ENCODE data around the gene FDX1.
"Not testable (repeated sequence)": the region's sequence is repeated elsewhere in the genome, so short reads cannot be mapped to it uniquely, and the experiment has no call there.

FDX1 gene

DNA sequence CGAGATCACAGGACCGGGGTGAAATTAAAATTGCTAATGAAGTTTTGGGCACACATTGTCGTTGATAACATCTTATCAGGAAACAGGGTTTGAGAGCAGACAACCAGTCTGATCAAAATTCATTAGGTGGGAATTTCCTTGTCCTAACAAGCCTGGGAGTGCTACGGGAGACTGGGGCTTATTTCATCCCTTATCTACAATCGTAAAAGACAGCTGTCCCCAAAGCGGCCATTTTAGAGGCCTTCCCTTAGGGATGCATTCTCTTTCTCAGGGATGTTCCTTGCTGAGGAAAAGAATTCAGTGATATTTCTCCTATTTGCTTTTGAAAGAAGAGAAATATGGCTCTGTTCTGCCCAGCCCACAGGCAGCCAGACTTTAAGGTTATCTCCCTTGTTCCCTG, 8.1 kb upstream of the FDX1 start:
- H3K27me3 ChIP-seq (ENCODE audit: control insufficient read depth, insufficient read depth, low read length) = not testable (repeated sequence)

DNA sequence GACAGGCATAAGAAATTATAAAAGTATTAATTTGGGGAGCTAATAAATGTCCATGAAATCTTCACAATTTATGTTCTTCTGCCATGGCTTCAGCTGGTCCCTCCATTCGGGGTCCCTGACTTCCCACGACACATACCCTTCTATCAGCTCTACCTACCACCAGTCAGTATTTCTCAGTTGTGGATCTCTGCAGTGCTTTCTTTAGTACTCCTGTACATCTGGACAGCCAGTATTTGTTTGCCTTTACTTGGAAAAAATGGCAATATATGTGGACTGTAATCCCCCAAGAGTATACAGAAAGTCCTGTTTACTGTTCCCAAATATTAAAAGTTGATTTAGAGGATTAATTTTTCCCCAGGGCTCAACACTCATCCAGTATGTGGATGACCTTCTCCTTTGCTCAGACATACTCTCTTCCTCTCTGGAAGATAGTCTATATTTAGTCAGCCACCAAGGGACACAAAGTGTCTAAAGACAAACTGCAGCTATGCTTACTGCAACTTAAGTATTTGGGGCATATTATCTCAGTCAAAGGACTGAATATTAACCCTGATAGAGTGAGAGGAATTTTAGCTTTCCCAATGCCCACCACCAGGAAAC, 7.3 kb upstream of the FDX1 start:
- no peaks in the 10 kb centered on the region for H3K36me3 ChIP-seq (ENCODE audit: control insufficient read depth, insufficient read depth, low read length)
- H3K9me3 ChIP-seq (ENCODE audit: control insufficient read depth, low read length) = no peaks in the 10 kb centered on the region
- no peak overlapping the region for H3K4me3 ChIP-seq (ENCODE audit: low read length)
- no peak overlapping the region for H3K9ac ChIP-seq (ENCODE audit: low read length)
- H3K27me3 ChIP-seq (ENCODE audit: control insufficient read depth, insufficient read depth, low read length) = no peaks in the 10 kb centered on the region
- H3K4me1 ChIP-seq (ENCODE audit: control insufficient read depth, insufficient read depth, low read length) = no peaks in the 10 kb centered on the region

More for the DNA sequence above, 8.1 kb upstream of the FDX1 start:
- H3K4me3 ChIP-seq (ENCODE audit: low read length); H3K36me3 ChIP-seq (ENCODE audit: control insufficient read depth, insufficient read depth, low read length); H3K9me3 ChIP-seq (ENCODE audit: control insufficient read depth, low read length); H3K4me1 ChIP-seq (ENCODE audit: control insufficient read depth, insufficient read depth, low read length); H3K9ac ChIP-seq (ENCODE audit: low read length): not testable (repeated sequence)

DNA sequence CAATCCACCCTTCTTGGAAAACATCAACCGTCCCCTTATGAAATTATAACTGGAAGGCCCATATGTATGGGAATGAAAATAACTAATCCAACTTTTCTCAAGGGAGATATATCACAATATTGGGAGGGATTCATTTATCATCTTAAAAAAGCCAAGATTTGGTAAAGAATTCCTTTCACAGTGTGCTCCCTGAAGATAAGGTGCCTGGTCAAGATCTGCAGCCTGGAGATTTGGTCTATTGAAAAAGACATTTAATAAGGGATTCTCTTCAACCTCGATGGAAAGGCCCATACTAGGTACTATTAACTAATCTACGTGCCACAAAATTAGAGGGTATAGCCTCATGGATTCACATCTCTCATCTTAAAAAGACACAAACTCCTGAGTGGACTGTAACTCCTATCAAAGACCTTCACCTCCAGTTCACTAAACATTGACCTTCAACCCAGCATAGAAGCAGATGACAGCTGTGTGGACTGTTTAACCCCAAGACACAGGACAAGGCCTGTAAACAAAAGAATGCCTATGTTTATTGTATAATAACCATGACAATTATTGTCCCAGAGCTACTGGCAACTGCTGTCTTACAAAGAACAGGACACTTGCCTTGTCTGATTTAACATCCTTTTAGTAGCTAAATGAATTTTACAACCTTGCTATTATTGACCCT, 4.8 kb upstream of the FDX1 start:
- no peak overlapping the region for H3K4me3 ChIP-seq (ENCODE audit: low read length)
- no peaks in the 10 kb centered on the region for H3K27me3 ChIP-seq (ENCODE audit: control insufficient read depth, insufficient read depth, low read length)
- no peaks in the 10 kb centered on the region for H3K36me3 ChIP-seq (ENCODE audit: control insufficient read depth, insufficient read depth, low read length)
- H3K9ac ChIP-seq (ENCODE audit: low read length) = no peak overlapping the region
- H3K4me1 ChIP-seq (ENCODE audit: control insufficient read depth, insufficient read depth, low read length) = no peaks in the 10 kb centered on the region
- H3K9me3 ChIP-seq (ENCODE audit: control insufficient read depth, low read length) = no peaks in the 10 kb centered on the region

DNA sequence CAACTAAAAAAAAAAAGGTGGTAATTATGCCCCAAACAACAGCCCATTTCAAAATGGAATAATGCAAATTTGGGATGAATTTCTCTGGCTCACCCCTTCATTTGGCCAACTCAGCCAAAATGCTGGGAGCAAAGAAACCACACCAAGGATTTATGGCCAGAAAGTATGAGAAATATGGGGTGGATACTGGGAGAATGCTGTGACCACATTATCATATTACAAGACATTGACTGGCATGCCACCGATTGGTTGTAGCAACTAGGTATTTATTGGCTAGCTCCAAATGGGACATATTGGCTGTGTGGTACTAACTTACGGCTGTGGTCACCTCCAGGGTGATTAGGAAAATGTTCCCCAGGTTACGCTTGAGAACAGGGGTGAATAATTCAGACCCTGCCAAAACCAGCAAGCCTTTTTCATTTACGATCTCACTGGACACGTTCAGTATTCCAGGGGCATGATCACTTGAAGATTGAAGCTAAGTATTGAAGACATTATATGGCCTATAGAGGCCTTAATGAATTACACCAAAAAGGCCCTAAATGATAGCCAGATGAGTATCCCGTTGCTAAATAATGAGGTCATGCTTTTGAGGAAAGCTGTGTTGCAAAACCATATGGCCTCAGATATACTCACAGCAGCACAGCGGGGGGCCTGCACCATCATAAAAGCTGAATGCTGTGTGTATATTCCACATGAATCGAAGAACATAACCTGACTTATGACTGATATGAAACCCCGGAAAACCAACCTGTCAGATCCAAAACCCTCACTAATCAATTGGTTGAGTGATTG, 3.8 kb upstream of the FDX1 start:
- H3K9me3 ChIP-seq (ENCODE audit: control insufficient read depth, low read length) = no peaks in the 10 kb centered on the region
- no peaks in the 10 kb centered on the region for H3K27me3 ChIP-seq (ENCODE audit: control insufficient read depth, insufficient read depth, low read length)
- H3K9ac ChIP-seq (ENCODE audit: low read length) = no peak overlapping the region
- peaks cover 5% of the 10 kb centered on the region for H3K4me1 ChIP-seq (ENCODE audit: control insufficient read depth, insufficient read depth, low read length)
- no peaks in the 10 kb centered on the region for H3K36me3 ChIP-seq (ENCODE audit: control insufficient read depth, insufficient read depth, low read length)
- no peak overlapping the region for H3K4me3 ChIP-seq (ENCODE audit: low read length)

DNA sequence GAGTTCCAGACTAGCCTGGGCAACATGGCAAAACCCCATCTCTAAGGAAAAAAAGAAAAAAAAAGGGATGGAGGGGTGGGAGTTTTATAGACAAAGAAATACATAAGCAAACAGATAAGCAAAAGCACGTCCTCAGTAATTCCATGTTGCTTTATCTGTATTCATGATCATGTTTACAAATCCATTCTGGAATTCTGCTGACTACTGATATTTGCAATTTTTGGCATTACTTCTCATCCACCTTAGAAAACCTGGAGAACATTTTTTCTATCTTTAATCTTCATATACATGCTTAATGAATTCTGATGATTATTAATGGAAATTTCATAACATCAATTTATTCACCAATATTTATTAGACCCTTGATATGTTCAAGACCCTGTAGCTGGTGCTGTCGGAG, 1.7 kb upstream of the FDX1 start:
- Histone ChIP-seq H3K4me1 (ENCODE audit: control insufficient read depth, insufficient read depth, low read length) (peaks cover 20% of the 10 kb centered on the region), H3K36me3 (ENCODE audit: control insufficient read depth, insufficient read depth, low read length) (no peaks in the 10 kb centered on the region), H3K4me3 (ENCODE audit: low read length) (no peak overlapping the region), H3K27me3 (ENCODE audit: control insufficient read depth, insufficient read depth, low read length) (no peaks in the 10 kb centered on the region), H3K9ac (ENCODE audit: low read length) (no peak overlapping the region), H3K9me3 (ENCODE audit: control insufficient read depth, low read length) (no peaks in the 10 kb centered on the region)

DNA sequence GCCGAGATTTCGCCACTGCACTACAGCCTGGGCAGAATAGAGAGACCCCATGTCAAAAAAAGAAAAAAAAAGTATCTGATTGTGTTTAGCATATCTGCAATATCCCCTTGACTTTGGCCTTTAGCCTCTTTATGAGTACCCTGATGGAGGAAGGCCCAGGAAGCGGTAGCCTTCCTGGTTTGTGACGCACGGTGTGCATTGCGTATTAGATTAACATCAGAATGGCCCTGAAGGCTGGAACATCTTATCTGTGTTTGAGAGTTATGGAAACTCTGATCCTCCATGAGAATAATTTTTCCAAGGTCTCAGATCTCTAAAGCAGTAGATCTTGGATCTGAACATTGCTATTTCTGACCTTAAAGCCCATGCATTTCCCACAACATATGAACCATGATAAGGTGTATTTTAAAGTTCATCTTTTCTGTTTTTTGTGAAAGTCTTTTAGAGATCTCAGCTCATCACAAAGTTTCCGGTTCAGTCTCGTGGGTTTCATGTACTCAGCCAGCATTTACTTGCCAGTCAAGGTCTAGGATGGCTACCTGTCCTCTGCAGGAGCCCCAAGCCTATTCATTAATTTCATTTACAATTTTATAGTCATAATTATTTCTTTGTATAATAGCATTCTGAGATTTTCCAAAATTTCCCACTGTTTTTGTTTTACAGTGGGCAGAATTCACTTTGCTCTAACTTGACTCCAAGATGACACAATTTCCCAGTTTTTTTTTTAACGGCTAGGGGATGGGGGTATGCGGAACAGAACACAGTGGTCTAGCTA, 605 bp upstream of the FDX1 start:
- no peaks in the 10 kb centered on the region for H3K9me3 ChIP-seq (ENCODE audit: control insufficient read depth, low read length)
- no peak overlapping the region for H3K4me3 ChIP-seq (ENCODE audit: low read length)
- H3K27me3 ChIP-seq (ENCODE audit: control insufficient read depth, insufficient read depth, low read length) = no peaks in the 10 kb centered on the region
- peak overlapping the region; percentile 93 for H3K9ac ChIP-seq (ENCODE audit: low read length)
- peaks cover 27% of the 10 kb centered on the region for H3K4me1 ChIP-seq (ENCODE audit: control insufficient read depth, insufficient read depth, low read length)
- H3K36me3 ChIP-seq (ENCODE audit: control insufficient read depth, insufficient read depth, low read length) = no peaks in the 10 kb centered on the region

DNA sequence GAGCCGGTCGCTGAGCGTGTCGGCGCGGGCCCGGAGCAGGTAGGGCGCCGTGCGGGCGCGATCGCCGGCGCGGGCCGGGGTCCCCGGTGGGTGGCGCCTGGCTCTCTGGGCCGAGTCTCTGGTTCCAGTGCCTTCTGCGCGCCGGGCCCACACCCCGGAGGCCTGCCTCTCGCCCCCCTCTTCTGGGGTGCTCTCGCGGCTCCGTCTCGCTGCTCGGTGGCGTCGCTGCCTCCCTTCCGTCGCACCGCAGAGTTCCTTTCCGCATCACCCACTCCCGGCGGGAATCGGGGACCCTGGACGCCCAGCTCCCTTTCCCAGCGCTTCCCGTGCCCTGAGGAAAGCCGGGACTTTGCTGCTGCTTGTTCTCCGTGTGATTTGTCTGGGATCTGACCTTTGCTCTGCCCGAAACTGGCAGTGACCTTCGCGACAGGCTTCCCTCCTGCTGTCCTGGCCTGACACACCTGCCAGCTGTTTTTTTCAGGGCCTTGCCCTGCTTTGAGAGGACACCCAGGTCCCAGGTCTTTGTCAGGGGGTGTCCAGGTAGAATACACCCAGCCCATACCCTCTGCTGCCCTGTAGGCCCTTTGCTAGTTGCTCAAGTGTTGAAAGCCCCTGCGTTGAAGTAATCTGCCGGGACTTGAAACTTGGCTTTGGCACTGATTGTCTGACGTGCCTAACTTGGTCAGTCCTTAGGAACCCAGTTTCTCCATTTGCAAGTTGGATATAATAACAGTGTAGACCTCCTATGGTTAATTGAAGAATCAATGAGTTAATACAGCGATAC, 711 bp downstream of the FDX1 start:
- no peaks in the 10 kb centered on the region for H3K27me3 ChIP-seq (ENCODE audit: control insufficient read depth, insufficient read depth, low read length)
- peak overlapping the region; percentile 95 for H3K4me3 ChIP-seq (ENCODE audit: low read length)
- peak overlapping the region; percentile 93 for H3K9ac ChIP-seq (ENCODE audit: low read length)
- H3K9me3 ChIP-seq (ENCODE audit: control insufficient read depth, low read length) = no peaks in the 10 kb centered on the region
- peaks cover 27% of the 10 kb centered on the region for H3K4me1 ChIP-seq (ENCODE audit: control insufficient read depth, insufficient read depth, low read length)
- H3K36me3 ChIP-seq (ENCODE audit: control insufficient read depth, insufficient read depth, low read length) = no peaks in the 10 kb centered on the region

DNA sequence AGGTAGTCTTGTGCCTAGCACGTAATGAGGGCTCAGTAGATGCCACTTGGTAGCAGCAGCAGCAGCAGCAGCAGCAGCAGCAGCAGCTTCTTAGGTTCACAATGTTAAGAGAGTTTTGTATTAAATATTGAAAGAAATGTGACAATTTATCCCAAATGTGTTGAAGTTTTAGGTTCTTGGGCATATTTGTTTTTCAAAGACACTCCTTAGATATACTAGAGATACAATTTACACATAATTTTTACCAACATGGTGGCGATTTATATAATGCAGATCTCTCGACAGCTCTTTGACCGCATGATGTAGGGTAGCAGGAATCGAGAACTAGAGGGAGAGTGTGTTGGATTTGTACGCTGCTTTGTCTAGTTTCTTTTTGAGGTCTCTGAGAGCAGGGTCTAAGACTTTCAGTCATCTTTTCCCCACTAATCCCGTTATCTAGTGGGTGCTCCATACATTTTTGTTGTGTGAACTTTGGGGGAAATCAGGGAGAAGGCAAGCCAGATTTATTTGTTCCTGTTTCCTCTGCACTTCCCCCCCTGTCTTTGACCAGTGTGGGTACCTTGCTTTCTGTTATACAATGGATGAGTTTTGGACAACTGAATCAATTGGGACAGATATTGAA, 1.4 kb downstream of the FDX1 start:
- peak overlapping the region; percentile 93 for H3K9ac ChIP-seq (ENCODE audit: low read length)
- peak overlapping the region; percentile 95 for H3K4me3 ChIP-seq (ENCODE audit: low read length)
- no peaks in the 10 kb centered on the region for H3K9me3 ChIP-seq (ENCODE audit: control insufficient read depth, low read length)
- H3K27me3 ChIP-seq (ENCODE audit: control insufficient read depth, insufficient read depth, low read length) = no peaks in the 10 kb centered on the region
- H3K4me1 ChIP-seq (ENCODE audit: control insufficient read depth, insufficient read depth, low read length) = peaks cover 27% of the 10 kb centered on the region
- no peaks in the 10 kb centered on the region for H3K36me3 ChIP-seq (ENCODE audit: control insufficient read depth, insufficient read depth, low read length)

DNA sequence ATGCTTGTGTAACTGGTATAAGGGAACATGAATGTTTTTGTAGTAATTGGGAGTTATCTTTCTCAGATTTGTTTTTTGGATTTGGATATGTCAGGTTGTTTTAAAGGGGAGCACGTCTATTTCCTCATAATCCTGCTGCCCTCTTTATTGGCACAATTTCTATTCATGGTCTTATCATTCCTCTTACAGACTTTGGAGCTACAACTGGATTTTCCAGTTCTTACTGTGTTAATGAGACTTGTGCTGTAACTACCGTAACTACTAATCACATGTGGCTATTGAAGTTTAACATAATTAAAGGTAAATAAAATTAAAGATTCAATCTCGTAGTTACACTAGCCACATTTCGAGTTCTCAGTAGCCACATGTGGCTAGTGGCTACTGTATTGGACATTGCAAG, 1.9 kb downstream of the FDX1 start:
- H3K9ac ChIP-seq (ENCODE audit: low read length) = peak overlapping the region; percentile 38
- H3K27me3 ChIP-seq (ENCODE audit: control insufficient read depth, insufficient read depth, low read length) = no peaks in the 10 kb centered on the region
- H3K4me1 ChIP-seq (ENCODE audit: control insufficient read depth, insufficient read depth, low read length) = peaks cover 27% of the 10 kb centered on the region
- H3K9me3 ChIP-seq (ENCODE audit: control insufficient read depth, low read length) = no peaks in the 10 kb centered on the region
- peak overlapping the region; percentile 95 for H3K4me3 ChIP-seq (ENCODE audit: low read length)
- H3K36me3 ChIP-seq (ENCODE audit: control insufficient read depth, insufficient read depth, low read length) = no peaks in the 10 kb centered on the region

DNA sequence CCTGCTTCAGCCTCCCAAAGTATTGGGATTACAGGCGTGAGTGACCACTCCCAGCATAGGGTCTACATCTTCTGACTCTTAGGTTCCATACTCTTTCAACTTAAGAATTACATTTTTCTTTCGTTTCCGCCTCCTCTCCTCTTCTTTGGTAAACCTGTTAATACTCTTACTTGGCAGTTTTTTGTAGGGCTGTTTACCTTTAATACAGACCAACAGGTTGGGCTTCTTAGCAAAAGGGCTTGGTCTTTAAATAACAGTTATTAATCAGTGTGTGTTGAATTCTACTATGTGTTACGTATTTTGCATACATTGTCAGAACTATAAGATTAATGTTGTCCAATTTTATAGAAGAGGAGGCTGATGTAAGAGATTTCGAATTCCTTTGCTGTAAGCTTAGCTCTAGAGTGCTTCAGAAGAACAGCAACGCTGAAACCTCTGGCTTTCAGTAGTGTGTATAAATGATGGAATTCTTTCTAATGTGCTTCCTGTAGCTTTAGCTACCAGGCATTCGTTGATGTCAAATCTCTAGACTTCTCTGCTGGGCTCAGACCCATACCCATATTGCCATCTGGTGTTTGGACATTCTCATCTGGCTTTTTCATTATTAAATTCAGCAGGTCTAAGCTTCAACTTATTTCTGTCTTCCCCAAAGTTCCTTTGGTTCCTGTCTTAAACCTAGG, 3.1 kb downstream of the FDX1 start:
- no peaks in the 10 kb centered on the region for H3K36me3 ChIP-seq (ENCODE audit: control insufficient read depth, insufficient read depth, low read length)
- H3K27me3 ChIP-seq (ENCODE audit: control insufficient read depth, insufficient read depth, low read length) = no peaks in the 10 kb centered on the region
- H3K4me1 ChIP-seq (ENCODE audit: control insufficient read depth, insufficient read depth, low read length) = peaks cover 27% of the 10 kb centered on the region
- no peak overlapping the region for H3K9ac ChIP-seq (ENCODE audit: low read length)
- H3K4me3 ChIP-seq (ENCODE audit: low read length) = no peak overlapping the region
- no peaks in the 10 kb centered on the region for H3K9me3 ChIP-seq (ENCODE audit: control insufficient read depth, low read length)
